Karpas-422 (cell line): ENCODE data around the gene GREB1. TPM values are rescaled to one million over a fixed set of nuclear protein-coding genes. Genes with fewer than 3 reads are reported as not detected.

Experiments used
- DNase-seq: peaks from one replicate; pipeline ENCODE4 v3.0.0-alpha.2; 2015
- H2AFZ ChIP-seq: fragments of 200-600 bp; sonication (generic); 2 replicates; pipeline ENCODE4 v1.6.1; 2014; ENCODE audit warnings: antibody characterized with exemption, low read length, mixed read lengths
- H3K27ac ChIP-seq: fragments of 200-600 bp; sonication (generic); 2 replicates; pipeline ENCODE4 v1.5.1; 2014; ENCODE audit warnings: mild to moderate bottlenecking, low read length, moderate library complexity
- H3K27me3 ChIP-seq: fragments of 200-600 bp; sonication (generic); 2 replicates; pipeline ENCODE4 v1.6.1; 2014; ENCODE audit warnings: low read length, mixed read lengths
- H3K36me3 ChIP-seq: fragments of 200-600 bp; sonication (generic); 2 replicates; pipeline ENCODE4 v1.6.1; 2014; ENCODE audit warnings: low read length, mixed read lengths; ENCODE audit not compliant: insufficient read depth
- H3K4me1 ChIP-seq: fragments of 200-600 bp; sonication (generic); 2 replicates; pipeline ENCODE4 v1.6.1; 2014; ENCODE audit warnings: mild to moderate bottlenecking, low read length, mixed read lengths
- H3K4me2 ChIP-seq: fragments of 200-600 bp; sonication (generic); 2 replicates; pipeline ENCODE4 v1.6.1; 2014; ENCODE audit warnings: low read length, low read depth, mild to moderate bottlenecking; ENCODE audit not compliant: poor library complexity, severe bottlenecking
- H3K4me3 ChIP-seq: fragments of 200-600 bp; sonication (generic); 2 replicates; pipeline ENCODE4 v1.5.1; 2014; ENCODE audit warnings: mild to moderate bottlenecking, antibody characterized with exemption, low read length, mixed read lengths
- H3K79me2 ChIP-seq: fragments of 200-600 bp; sonication (generic); 2 replicates; pipeline ENCODE4 v1.6.1; 2014; ENCODE audit warnings: mild to moderate bottlenecking, low read length, mixed read lengths
- H3K9ac ChIP-seq: fragments of 200-600 bp; sonication (generic); 2 replicates; pipeline ENCODE4 v1.6.0; 2014; ENCODE audit warnings: low read length
- H3K9me2 ChIP-seq: fragments of 200-600 bp; sonication (generic), shearing (Covaris generic); replicated peaks from 2 replicates; pipeline ENCODE4 v1.6.0; 2014; ENCODE audit warnings: mild to moderate bottlenecking, low read length, moderate library complexity; ENCODE audit not compliant: insufficient read depth
- H3K9me3 ChIP-seq: fragments of 300-700, 200-600 bp; sonication (generic); 2 replicates; pipeline ENCODE4 v1.6.1; 2014; ENCODE audit warnings: low read length, mixed read lengths
- H4K20me1 ChIP-seq: fragments of 200-600 bp; sonication (generic); 2 replicates; pipeline ENCODE4 v1.6.1; 2014; ENCODE audit warnings: mild to moderate bottlenecking, antibody characterized with exemption, low read length, low read depth; ENCODE audit not compliant: insufficient read depth
- total RNA-seq: library from RNA; depleted of rRNA; stranded (reverse); fragments of >200 nt; shearing (Covaris generic); gene quantifications from 2 replicates; pipeline ENCODE4 v1.2.3, GENCODE V29; 2014; ENCODE audit warnings: low replicate concordance; rRNA removed

The GREB1 gene, protein sequence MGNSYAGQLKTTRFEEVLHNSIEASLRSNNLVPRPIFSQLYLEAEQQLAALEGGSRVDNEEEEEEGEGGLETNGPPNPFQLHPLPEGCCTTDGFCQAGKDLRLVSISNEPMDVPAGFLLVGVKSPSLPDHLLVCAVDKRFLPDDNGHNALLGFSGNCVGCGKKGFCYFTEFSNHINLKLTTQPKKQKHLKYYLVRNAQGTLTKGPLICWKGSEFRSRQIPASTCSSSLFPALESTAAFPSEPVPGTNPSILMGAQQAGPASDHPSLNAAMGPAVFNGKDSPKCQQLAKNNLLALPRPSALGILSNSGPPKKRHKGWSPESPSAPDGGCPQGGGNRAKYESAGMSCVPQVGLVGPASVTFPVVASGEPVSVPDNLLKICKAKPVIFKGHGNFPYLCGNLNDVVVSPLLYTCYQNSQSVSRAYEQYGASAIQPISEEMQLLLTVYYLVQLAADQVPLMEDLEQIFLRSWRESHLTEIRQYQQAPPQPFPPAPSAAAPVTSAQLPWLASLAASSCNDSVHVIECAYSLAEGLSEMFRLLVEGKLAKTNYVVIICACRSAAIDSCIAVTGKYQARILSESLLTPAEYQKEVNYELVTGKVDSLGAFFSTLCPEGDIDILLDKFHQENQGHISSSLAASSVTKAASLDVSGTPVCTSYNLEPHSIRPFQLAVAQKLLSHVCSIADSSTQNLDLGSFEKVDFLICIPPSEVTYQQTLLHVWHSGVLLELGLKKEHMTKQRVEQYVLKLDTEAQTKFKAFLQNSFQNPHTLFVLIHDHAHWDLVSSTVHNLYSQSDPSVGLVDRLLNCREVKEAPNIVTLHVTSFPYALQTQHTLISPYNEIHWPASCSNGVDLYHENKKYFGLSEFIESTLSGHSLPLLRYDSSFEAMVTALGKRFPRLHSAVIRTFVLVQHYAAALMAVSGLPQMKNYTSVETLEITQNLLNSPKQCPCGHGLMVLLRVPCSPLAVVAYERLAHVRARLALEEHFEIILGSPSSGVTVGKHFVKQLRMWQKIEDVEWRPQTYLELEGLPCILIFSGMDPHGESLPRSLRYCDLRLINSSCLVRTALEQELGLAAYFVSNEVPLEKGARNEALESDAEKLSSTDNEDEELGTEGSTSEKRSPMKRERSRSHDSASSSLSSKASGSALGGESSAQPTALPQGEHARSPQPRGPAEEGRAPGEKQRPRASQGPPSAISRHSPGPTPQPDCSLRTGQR (N-terminal part only)
- total RNA-seq = 4.4 TPM in 2 replicates

DNA sequence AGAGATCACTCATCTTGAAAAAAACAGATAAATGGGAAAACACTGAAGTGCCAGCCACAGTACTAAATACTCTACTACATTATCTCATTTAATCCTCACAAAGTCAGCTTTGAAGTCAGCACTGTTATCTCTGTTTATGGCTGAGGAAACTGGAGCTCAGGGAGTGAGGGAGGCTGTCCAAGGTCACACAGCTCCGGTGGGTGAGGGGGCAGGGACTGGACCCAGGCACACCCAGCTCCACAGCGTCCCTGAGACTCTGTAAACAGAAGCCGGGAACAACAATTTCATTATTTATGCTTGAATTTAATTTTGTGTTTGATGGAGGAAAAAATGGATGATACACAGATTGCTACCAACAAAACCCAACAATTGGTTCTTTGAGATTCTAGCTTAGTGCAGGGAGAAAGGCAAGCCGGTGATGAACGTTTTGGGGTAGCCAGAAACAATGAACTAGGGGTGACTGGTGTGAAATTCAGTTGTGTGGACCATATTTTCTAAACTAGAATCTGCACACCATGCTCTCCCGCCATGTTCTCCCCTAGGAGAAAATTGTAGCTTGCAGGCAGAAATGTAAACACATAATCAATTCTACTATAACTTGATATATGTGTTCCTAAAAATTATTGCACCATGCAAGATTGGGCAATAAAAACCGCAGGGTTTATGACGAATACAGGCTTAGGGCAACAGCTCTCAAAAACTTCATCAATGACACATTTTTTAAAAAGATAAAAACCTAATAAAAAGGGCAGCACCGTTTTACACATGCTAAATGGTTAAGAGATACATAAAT lies at the start of gene GREB1:
Gene GREB1, plus strand, starts transcription at position 768 of the 793 bp plus-strand sequence. CDS start 22,570 bp downstream, outside the sequence.
- H2AFZ ChIP-seq = no peak within 1 kb of the TSS
- H3K9me2 ChIP-seq = no peaks in the 10 kb centered on the region
- no peak within 1 kb of the TSS for H3K27ac ChIP-seq
- no peak within 1 kb of the TSS for H3K4me3 ChIP-seq
- H3K79me2 ChIP-seq = no peaks in the 10 kb centered on the region
- H4K20me1 ChIP-seq = 0 out of 2 replicates have a peak, but pooled peaks cover 11% of the 10 kb centered on the region
- DNase-seq = no peak
- no peaks in the 10 kb centered on the region for H3K9me3 ChIP-seq
- H3K4me1 ChIP-seq = no peaks in the 10 kb centered on the region
- no peaks in the 10 kb centered on the region for H3K27me3 ChIP-seq
- no peak within 1 kb of the TSS for H3K9ac ChIP-seq
- H3K4me2 ChIP-seq = no peak within 1 kb of the TSS
- no peaks in the 10 kb centered on the region for H3K36me3 ChIP-seq

DNA sequence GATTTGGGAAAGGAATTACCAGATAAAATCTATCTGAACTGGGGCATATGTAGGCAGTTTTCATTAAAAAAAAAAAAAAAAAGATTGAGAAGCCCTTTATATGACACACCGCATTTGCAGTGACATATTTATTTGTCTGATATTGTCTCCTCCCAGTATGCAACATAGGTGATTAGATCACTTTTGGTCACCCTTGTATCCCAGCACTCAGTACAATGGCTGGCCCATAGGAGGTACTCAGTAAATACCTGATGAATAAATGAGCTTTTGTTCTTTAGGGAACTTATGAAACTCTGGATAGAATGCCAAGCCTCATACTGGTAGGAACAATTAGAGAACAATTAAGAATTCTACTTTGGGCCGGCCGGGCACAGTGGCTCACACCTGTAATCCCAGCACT lies 45.0 kb upstream of the GREB1 start:
- no peaks in the 10 kb centered on the region for H3K79me2 ChIP-seq
- H3K4me2 ChIP-seq = no peak overlapping the region
- H3K9ac ChIP-seq = no peak overlapping the region
- no peaks in the 10 kb centered on the region for H3K9me2 ChIP-seq
- H3K9me3 ChIP-seq = no peaks in the 10 kb centered on the region
- H2AFZ ChIP-seq = no peak overlapping the region
- DNase-seq = no peak
- peaks cover 16% of the 10 kb centered on the region; the same call in 1 of the 2 replicates for H4K20me1 ChIP-seq
- no peaks in the 10 kb centered on the region for H3K27me3 ChIP-seq
- H3K36me3 ChIP-seq = no peaks in the 10 kb centered on the region; the same call in 1 of the 2 replicates
- no peak overlapping the region for H3K27ac ChIP-seq
- H3K4me3 ChIP-seq = no peak overlapping the region
- H3K4me1 ChIP-seq = no peaks in the 10 kb centered on the region

DNA sequence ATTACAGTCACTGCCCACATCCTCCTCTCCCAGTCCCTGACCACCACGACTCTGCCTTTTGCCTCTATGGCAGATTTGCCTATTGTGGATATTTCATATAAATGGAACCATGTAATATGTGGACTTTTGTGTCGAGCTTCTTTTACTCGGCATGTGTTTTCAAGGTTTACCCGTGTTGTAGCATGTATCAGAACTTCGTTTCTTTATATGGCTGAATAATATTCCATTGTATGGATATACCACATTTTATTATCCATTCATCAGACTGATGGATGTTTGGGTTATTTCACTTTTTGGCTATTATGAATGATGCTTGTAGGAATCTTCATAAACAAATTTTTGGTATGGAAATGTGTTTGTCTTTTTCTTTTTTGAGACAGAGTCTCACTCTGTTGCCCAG lies 43.7 kb upstream of the GREB1 start:
- no peak for DNase-seq
- no peak overlapping the region for H2AFZ ChIP-seq
- H3K36me3 ChIP-seq = no peaks in the 10 kb centered on the region; the same call in 1 of the 2 replicates
- peaks cover 16% of the 10 kb centered on the region; the same call in 1 of the 2 replicates for H4K20me1 ChIP-seq
- no peaks in the 10 kb centered on the region for H3K79me2 ChIP-seq
- no peak overlapping the region for H3K4me2 ChIP-seq
- H3K9me2 ChIP-seq = no peaks in the 10 kb centered on the region
- H3K27ac ChIP-seq = no peak overlapping the region
- H3K4me3 ChIP-seq = no peak overlapping the region
- no peaks in the 10 kb centered on the region for H3K4me1 ChIP-seq
- H3K9ac ChIP-seq = no peak overlapping the region
- H3K9me3 ChIP-seq = no peaks in the 10 kb centered on the region
- no peaks in the 10 kb centered on the region for H3K27me3 ChIP-seq

DNA sequence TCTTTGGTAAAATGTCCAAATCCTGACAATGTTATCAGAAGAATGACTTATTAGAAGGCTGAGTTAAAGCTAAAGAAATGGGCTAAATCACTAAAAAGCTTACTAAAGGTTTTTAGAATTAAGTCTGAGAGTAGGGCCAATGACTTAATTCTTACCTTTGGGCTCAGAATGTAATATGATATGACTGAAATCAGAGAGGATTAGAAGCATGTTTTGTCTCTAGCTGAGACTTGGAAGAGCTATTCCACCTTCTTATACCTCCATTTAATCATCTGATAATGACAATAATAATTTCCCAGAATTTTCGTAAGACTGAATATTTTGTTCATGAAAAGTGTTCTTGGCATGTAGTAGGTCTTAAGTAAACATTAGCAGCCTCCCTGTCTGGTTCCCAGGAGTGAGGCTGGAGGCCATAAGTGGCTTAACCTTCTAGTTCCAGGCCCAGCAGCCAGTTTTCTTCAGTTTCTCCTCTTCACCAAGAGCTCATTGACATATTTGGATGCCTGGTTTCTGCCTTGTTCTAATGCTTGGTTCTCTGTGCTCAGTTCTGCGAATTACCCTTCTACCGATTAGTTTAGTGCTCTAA lies 42.4 kb upstream of the GREB1 start:
- H3K27me3 ChIP-seq = no peaks in the 10 kb centered on the region
- peaks cover 16% of the 10 kb centered on the region; the same call in 1 of the 2 replicates for H4K20me1 ChIP-seq
- H3K27ac ChIP-seq = no peak overlapping the region
- H3K4me3 ChIP-seq = no peak overlapping the region
- H3K36me3 ChIP-seq = no peaks in the 10 kb centered on the region; the same call in 1 of the 2 replicates
- H3K9me2 ChIP-seq = no peaks in the 10 kb centered on the region
- H3K9ac ChIP-seq = no peak overlapping the region
- H3K4me2 ChIP-seq = no peak overlapping the region
- H2AFZ ChIP-seq = no peak overlapping the region
- H3K9me3 ChIP-seq = no peaks in the 10 kb centered on the region
- no peaks in the 10 kb centered on the region for H3K4me1 ChIP-seq
- DNase-seq = no peak
- H3K79me2 ChIP-seq = no peaks in the 10 kb centered on the region

DNA sequence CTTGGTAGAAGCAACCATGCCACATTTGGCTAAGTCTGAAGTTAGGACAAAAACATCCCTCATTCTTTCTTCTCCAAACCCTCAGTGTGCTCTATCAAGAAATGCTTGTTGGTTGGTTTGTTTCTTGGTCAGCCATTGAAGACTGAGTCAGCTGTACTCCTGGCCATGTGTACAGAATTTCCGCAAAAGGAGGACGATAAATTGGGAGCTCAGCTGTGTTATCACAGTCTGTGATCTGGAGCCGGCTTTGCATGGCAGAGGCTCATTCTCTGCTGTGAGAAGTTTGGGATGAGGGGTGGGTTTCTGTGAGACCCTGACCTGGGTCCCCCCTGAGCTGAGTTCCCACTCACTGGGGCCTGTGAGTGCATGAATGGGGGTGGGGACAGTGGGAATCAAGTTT lies 41.6 kb upstream of the GREB1 start:
- Histone ChIP-seq H3K27ac (no peak overlapping the region), H3K27me3 (no peaks in the 10 kb centered on the region), H3K9me3 (no peaks in the 10 kb centered on the region), H3K79me2 (no peaks in the 10 kb centered on the region), H3K4me1 (no peaks in the 10 kb centered on the region), H3K9ac (no peak overlapping the region), H3K36me3 (no peaks in the 10 kb centered on the region; the same call in 1 of the 2 replicates), H4K20me1 (peaks cover 16% of the 10 kb centered on the region; the same call in 1 of the 2 replicates), H2AFZ (no peak overlapping the region), H3K9me2 (no peaks in the 10 kb centered on the region), H3K4me2 (no peak overlapping the region), H3K4me3 (no peak overlapping the region)
- DNase-seq = no peak

DNA sequence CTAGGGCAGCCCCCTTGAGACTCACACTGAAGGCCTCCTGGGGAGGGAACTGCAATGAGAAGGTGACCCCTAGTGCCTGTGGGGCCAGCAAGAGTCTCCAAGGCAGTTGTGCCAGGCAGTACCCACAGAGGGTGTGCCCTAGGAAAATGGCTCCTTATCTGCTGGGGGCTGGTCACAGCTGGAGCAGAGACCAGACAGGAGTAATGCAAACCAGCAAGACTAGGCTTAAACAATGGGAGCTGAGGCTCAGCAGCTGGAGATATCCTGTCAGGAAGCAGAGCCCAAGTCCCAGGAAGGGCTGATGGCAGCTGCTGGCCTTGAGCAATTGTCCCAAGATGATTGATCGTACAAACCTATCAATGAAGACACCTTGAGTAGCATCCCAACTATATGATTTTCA lies 41.1 kb upstream of the GREB1 start:
- DNase-seq = no peak
- H4K20me1 ChIP-seq = peaks cover 16% of the 10 kb centered on the region; the same call in 1 of the 2 replicates
- H3K4me1 ChIP-seq = no peaks in the 10 kb centered on the region
- H3K4me3 ChIP-seq = no peak overlapping the region
- H3K9ac ChIP-seq = no peak overlapping the region
- H3K9me3 ChIP-seq = no peaks in the 10 kb centered on the region
- no peaks in the 10 kb centered on the region for H3K9me2 ChIP-seq
- no peaks in the 10 kb centered on the region; the same call in 1 of the 2 replicates for H3K36me3 ChIP-seq
- H3K27me3 ChIP-seq = no peaks in the 10 kb centered on the region
- H2AFZ ChIP-seq = no peak overlapping the region
- no peaks in the 10 kb centered on the region for H3K79me2 ChIP-seq
- H3K4me2 ChIP-seq = no peak overlapping the region
- H3K27ac ChIP-seq = no peak overlapping the region

DNA sequence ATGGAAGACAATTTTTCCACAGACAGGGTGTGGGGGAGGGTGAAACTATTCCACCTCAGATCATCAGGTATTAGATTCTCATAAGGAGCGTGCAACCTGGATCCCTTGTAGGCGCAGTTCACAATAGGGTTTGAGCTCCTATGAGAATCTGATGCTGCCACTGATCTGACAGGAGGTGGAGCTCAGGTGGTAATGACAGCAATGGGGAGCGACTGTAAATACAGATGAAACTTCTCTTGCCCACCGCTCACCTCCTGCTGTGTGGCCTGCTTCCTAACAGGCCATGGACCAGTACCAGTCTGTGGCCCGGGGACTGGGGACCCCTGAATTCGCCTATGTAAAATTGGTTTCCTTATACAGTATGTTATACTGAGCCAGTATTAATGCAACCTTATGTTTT lies 40.6 kb upstream of the GREB1 start:
- no peak overlapping the region for H3K4me3 ChIP-seq
- no peaks in the 10 kb centered on the region for H3K27me3 ChIP-seq
- H3K9ac ChIP-seq = no peak overlapping the region
- no peaks in the 10 kb centered on the region for H3K4me1 ChIP-seq
- no peaks in the 10 kb centered on the region for H3K9me2 ChIP-seq
- H3K79me2 ChIP-seq = no peaks in the 10 kb centered on the region
- H3K27ac ChIP-seq = no peak overlapping the region
- peaks cover 19% of the 10 kb centered on the region; the same call in 1 of the 2 replicates for H4K20me1 ChIP-seq
- H3K9me3 ChIP-seq = no peaks in the 10 kb centered on the region
- no peak for DNase-seq
- H3K4me2 ChIP-seq = no peak overlapping the region
- no peaks in the 10 kb centered on the region; the same call in 1 of the 2 replicates for H3K36me3 ChIP-seq
- no peak overlapping the region for H2AFZ ChIP-seq
